OCI-LY7 (cell line): Measurements from ENCODE around the gene DUSP28. TPM values are rescaled to one million over a fixed set of nuclear protein-coding genes. Genes with fewer than 3 reads are reported as not detected.

Source experiments
- BruUV-seq: library from RNA; stranded (reverse); fragments of 400-500 nt; replicated peaks from 2 replicates; lab custom pipeline; 2021; lab: Mats Ljungman, UMichigan
- CTCF ChIA-PET: fragments of 300-600 bp; sonication (Branson Sonifier 250); formaldehyde crosslinking; loops from one replicate; lab custom pipeline; 2022; ENCODE audit warnings: antibody characterized with exemption; ENCODE audit not compliant: unreplicated experiment; lab: Charles Lee
- POLR2A ChIA-PET: fragments of 300-600 bp; sonication (Branson Sonifier 250); formaldehyde crosslinking; loops from one replicate; lab custom pipeline; 2022; ENCODE audit warnings: antibody characterized with exemption; lab: Charles Lee
- DNase-seq: peaks from one replicate; pipeline ENCODE4 v3.0.0-alpha.2; 2015; ENCODE audit warnings: low spot score
- H2AFZ ChIP-seq: fragments of 200-600 bp; sonication (generic), shearing (Covaris generic); 2 replicates; pipeline ENCODE4 v1.6.1; 2014; ENCODE audit warnings: mild to moderate bottlenecking, antibody characterized with exemption, low read length, moderate library complexity
- H3K27ac ChIP-seq: fragments of 200-600 bp; sonication (generic); 2 replicates; pipeline ENCODE4 v1.5.1; 2014; ENCODE audit warnings: mixed run types, low read depth, mild to moderate bottlenecking, moderate library complexity, low read length, inconsistent platforms; ENCODE audit not compliant: poor library complexity, severe bottlenecking
- H3K36me3 ChIP-seq: fragments of 200-600 bp; sonication (generic); 2 replicates; pipeline ENCODE4 v1.6.1; 2014; ENCODE audit warnings: mild to moderate bottlenecking, antibody characterized with exemption, low read length, moderate library complexity, mixed read lengths; ENCODE audit not compliant: insufficient read depth
- H3K4me1 ChIP-seq: fragments of 200-600 bp; sonication (generic); 2 replicates; pipeline ENCODE4 v1.5.1; 2014; ENCODE audit warnings: mild to moderate bottlenecking, low read length; ENCODE audit not compliant: insufficient read depth, poor library complexity, severe bottlenecking
- H3K4me2 ChIP-seq: fragments of 200-600 bp; sonication (generic); 2 replicates; pipeline ENCODE4 v1.6.1; 2014; ENCODE audit warnings: mild to moderate bottlenecking, low read length
- H3K4me3 ChIP-seq: fragments of 200-600 bp; sonication (generic); 2 replicates; pipeline ENCODE4 v1.5.1; 2014; ENCODE audit warnings: mild to moderate bottlenecking, low read depth, low read length; ENCODE audit not compliant: poor library complexity, severe bottlenecking
- H3K79me2 ChIP-seq: fragments of 200-600 bp; sonication (generic); 2 replicates; pipeline ENCODE4 v1.6.1; 2016; ENCODE audit warnings: low read depth, mild to moderate bottlenecking, low read length, moderate library complexity, mixed read lengths; ENCODE audit not compliant: insufficient read depth
- H3K9me2 ChIP-seq: fragments of 200-600 bp; sonication (generic); 2 replicates; pipeline ENCODE4 v1.6.1; 2016; ENCODE audit warnings: mild to moderate bottlenecking, low read length, mixed read lengths; ENCODE audit not compliant: insufficient read depth
- H3K9me3 ChIP-seq: fragments of 200-600 bp; sonication (generic); 2 replicates; pipeline ENCODE4 v1.6.1; 2014; ENCODE audit warnings: mild to moderate bottlenecking, mixed run types, low read length, mixed read lengths
- H4K20me1 ChIP-seq: fragments of 200-600 bp; sonication (generic); 2 replicates; pipeline ENCODE4 v1.6.1; 2014; ENCODE audit warnings: mild to moderate bottlenecking, antibody characterized with exemption, low read length, moderate library complexity, mixed read lengths; ENCODE audit not compliant: insufficient read depth
- CTCF ChIP-seq: fragments of 200-600 bp; sonication (generic); conservative IDR thresholded peaks from 2 replicates; pipeline ENCODE4 v1.5.1; 2014; ENCODE audit warnings: mild to moderate bottlenecking, antibody characterized with exemption, low read length, moderate library complexity, mixed read lengths
- EZH2phosphoT487 ChIP-seq: fragments of 200-600 bp; sonication (generic); IDR thresholded peaks from 2 replicates; pipeline ENCODE4 v1.6.1; 2018; ENCODE audit warnings: low read depth, borderline replicate concordance, mild to moderate bottlenecking, mixed run types, antibody characterized with exemption, low read length, moderate library complexity, mixed read lengths
- intact Hi-C: fragments of 100-400 bp; cut with micrococcal nuclease; formaldehyde crosslinking; loops from one replicate; pipeline ENCODE4 v1.10.0; 2022; ENCODE audit not compliant: unreplicated experiment
- total RNA-seq, 2 experiments: library from RNA; depleted of rRNA in 1 of 2; stranded (reverse); fragments of >200 nt in 1 of 2; shearing (Covaris generic) in 1 of 2; gene quantifications; 2 replicates each; pipeline ENCODE4 v1.2.3, GENCODE V29; 2014 to 2022

Gene DUSP28
- total RNA-seq, 2 experiments from 2014 or later, result 15.8 to 17.6 TPM

- H3K79me2 ChIP-seq, result peaks cover 35% of the 10 kb centered on the region
- no peak for TF ChIP-seq CTCF
- TF ChIP-seq EZH2phosphoT487, result no peak
- H3K36me3 ChIP-seq, result peaks cover 75% of the 10 kb centered on the region
Measured at GRCh38 chr2:240578110-240578450, 17.9 kb downstream of the DUSP28 start.

GRCh38 chr2:240578488-240578887 lies 18.3 kb downstream of the DUSP28 start:
- TF ChIP-seq CTCF (no peak), EZH2phosphoT487 (no peak)
- no TSS peak for BruUV-seq
- peaks cover 39% of the 10 kb centered on the region for H3K79me2 ChIP-seq
- CTCF ChIA-PET, result no interaction called here
- H3K4me1 ChIP-seq, result peaks cover 48% of the 10 kb centered on the region
- DNase-seq, result no peak
- no peak overlapping the region for H2AFZ ChIP-seq
- 0 out of 2 replicates have a peak, but pooled peaks cover 4% of the 10 kb centered on the region for H4K20me1 ChIP-seq
- no peaks in the 10 kb centered on the region for H3K9me2 ChIP-seq
- H3K4me2 ChIP-seq, result no peak overlapping the region
- peaks cover 79% of the 10 kb centered on the region for H3K36me3 ChIP-seq
- POLR2A ChIA-PET, result interaction anchor here (1.2 kb wide), 1 partner anchor 8 kb away, joined by 3 read pairs; the partner anchor contains the start of gene CAPN10
- H3K27ac ChIP-seq, result no peak overlapping the region
- intact Hi-C loops, result no loop called here
- no peak overlapping the region for H3K4me3 ChIP-seq
- no peaks in the 10 kb centered on the region for H3K9me3 ChIP-seq

More at GRCh38 chr2:240578110-240578450, 17.9 kb downstream of the DUSP28 start:
- BruUV-seq, result TSS peak; percentile 39
- Histone ChIP-seq H3K4me1 (peaks cover 44% of the 10 kb centered on the region), H4K20me1 (0 out of 2 replicates have a peak, but pooled peaks cover 4% of the 10 kb centered on the region), H3K9me3 (no peaks in the 10 kb centered on the region), H3K4me3 (no peak overlapping the region), H2AFZ (no peak overlapping the region), H3K9me2 (no peaks in the 10 kb centered on the region), H3K27ac (no peak overlapping the region), H3K4me2 (no peak overlapping the region)
- DNase-seq, result no peak
- POLR2A ChIA-PET, result interaction anchor here (1.2 kb wide), 1 partner anchor 8 kb away, joined by 3 read pairs; the partner anchor contains the start of gene CAPN10
- intact Hi-C loops, result no loop called here
- CTCF ChIA-PET, result no interaction called here

DNA sequence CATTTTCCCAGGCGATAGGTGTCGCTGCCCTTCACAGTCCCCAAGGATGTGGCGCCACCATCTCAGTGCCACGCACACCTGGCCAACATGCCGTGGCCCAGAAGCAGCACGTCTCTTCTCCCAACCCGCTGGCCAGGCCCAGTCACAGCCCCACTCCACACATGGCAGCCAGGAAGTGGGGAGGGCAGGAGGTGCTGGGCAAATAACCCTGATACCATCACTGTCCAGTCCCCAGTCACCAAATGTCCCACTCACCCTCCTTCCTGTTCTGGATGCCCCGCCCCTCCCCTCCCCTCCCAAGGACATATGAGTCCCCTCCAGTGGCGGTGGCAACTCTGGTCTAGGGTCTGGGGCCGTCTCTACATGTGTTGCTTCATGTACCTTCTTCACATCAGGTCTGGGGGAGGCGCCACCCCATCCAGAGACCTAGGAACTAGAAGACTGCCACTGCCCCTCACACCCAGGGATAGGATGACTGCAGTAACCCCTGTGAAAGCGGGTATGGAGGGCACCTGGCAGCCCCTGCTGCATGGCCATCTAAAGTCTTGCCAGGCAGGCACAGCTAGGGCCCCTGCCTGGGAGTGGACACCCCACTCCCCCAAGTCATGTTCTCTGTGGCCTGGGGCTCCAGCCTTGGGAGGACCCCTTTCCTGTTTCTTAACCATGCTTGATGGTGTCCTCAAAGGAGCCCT lies 19.1 kb downstream of the DUSP28 start:
- Histone ChIP-seq H3K9me3 (no peaks in the 10 kb centered on the region), H3K27ac (peak overlapping the region; percentile 69), H2AFZ (no peak overlapping the region), H3K36me3 (peaks cover 80% of the 10 kb centered on the region), H3K79me2 (peaks cover 44% of the 10 kb centered on the region), H3K4me3 (no peak overlapping the region), H3K4me2 (peak overlapping the region; percentile 47), H3K4me1 (peaks cover 56% of the 10 kb centered on the region), H4K20me1 (0 out of 2 replicates have a peak, but pooled peaks cover 4% of the 10 kb centered on the region), H3K9me2 (no peaks in the 10 kb centered on the region)
- TF ChIP-seq CTCF, result no peak
- TF ChIP-seq EZH2phosphoT487, result no peak
- no TSS peak for BruUV-seq
- ChIA-PET POLR2A (interaction anchor here (0.9 to 1.5 kb wide), 3 partner anchors 10 to 19 kb away, joined by 3 to 12 read pairs (median 3); no protein-coding TSS in a partner anchor), CTCF (interaction anchor here (1.3 kb wide), 1 partner anchor 13 kb away, joined by 3 read pairs; no protein-coding TSS in a partner anchor)
- DNase-seq, result no peak
- intact Hi-C loops, result no loop called here
